GM12872 (cell line): ENCODE data around the gene SLC44A2.

ENCODE experiments used
- CTCF ChIP-seq: IDR thresholded peaks from 3 replicates; pipeline ENCODE4 v1.5.1; 2011; ENCODE audit warnings: low read depth, mild to moderate bottlenecking, low read length, moderate library complexity; ENCODE audit not compliant: insufficient read depth

SLC44A2 gene

GRCh38 chr19:10681658-10682057, 56.3 kb downstream of the SLC44A2 start:
- TF ChIP-seq CTCF: no peak

DNA sequence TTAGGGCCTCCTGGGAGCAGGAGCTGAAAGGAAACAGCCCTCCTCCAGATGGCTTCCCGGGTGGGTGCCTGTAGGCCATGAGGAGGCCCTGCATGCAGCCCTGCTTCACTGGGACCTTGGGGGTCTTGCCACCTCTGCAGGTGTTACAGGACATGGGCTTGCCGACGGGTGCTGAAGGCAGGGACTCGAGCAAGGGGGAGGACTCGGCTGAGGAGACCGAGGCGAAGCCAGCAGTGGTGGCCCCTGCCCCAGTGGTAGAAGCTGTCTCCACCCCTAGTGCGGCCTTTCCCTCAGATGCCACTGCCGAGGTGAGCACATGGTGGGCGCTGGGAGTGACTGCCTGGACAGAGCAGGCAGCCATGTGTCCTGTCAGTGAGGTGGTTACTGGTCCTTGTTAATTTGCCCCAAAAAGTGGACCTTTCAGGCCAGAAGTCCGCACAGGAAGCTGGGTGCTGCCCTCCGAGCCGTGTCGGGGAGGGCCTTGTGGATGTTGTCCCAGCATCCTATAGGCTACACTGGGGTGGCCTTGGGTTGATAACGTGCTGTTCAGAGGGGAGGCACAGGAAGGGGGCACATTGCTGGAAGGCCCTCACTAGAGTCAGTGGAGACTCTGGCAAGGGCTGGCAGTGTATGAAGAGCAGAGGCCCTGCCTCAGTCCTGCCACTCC, 57.2 kb downstream of the SLC44A2 start:
- TF ChIP-seq CTCF: no peak

GRCh38 chr19:10683064-10683426, 57.7 kb downstream of the SLC44A2 start:
- TF ChIP-seq CTCF: no peak

DNA sequence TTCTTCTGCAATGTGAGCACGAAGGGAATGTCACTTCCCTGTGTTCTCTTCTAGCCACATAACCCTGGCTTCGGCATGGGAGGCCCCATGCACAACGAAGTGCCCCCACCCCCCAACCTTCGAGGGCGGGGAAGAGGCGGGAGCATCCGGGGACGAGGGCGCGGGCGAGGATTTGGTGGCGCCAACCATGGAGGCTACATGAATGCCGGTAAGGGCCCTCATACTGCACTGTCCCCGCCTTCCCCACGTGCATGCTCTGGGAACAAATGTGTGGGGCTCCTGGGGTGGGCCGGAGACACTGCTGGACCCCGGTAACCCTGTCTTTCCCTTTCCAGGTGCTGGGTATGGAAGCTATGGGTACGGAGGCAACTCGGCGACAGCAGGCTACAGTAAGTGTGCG, 58.2 kb downstream of the SLC44A2 start:
- TF ChIP-seq CTCF: no peak

DNA sequence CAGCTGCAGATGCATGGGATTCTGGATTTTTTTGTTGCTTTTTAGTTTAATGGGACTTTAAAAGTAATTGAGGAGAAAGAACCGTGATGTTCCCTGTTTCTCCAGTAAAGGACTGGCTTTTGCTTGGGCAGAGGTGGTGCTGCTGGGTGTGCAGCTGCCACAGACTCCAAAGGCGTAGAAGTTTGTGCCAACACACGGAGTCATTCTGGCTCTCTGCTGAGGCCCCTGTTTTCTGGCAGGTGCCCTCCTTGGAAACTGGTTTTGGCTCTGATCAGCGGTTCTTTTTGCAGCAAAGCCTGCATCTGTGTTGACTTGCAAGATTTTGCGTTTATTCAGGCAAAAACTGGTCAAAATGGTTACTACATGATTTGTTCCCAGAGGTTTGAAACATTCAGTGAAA, 59.9 kb downstream of the SLC44A2 start:
- no peak for TF ChIP-seq CTCF

DNA sequence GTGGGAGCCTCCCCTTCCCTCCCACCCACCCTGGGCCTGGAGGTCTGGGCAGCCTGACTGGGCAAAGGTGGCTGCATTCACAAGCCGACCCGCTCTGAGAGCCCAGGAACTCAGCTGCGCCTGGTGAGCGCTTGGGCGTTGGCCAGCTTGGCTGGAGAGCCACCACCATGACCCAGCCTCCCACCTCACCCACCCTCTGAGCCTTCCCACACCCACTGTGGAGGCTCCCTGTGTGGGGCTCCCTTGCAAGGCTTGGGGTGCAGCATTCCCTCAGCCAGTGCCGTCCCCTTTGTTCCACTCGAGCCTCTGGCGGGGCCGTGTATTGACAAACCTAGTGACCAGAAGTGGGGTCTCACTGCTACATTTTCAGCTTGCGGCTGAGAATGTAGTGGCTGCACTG, 60.8 kb downstream of the SLC44A2 start:
- TF ChIP-seq CTCF: no peak

DNA sequence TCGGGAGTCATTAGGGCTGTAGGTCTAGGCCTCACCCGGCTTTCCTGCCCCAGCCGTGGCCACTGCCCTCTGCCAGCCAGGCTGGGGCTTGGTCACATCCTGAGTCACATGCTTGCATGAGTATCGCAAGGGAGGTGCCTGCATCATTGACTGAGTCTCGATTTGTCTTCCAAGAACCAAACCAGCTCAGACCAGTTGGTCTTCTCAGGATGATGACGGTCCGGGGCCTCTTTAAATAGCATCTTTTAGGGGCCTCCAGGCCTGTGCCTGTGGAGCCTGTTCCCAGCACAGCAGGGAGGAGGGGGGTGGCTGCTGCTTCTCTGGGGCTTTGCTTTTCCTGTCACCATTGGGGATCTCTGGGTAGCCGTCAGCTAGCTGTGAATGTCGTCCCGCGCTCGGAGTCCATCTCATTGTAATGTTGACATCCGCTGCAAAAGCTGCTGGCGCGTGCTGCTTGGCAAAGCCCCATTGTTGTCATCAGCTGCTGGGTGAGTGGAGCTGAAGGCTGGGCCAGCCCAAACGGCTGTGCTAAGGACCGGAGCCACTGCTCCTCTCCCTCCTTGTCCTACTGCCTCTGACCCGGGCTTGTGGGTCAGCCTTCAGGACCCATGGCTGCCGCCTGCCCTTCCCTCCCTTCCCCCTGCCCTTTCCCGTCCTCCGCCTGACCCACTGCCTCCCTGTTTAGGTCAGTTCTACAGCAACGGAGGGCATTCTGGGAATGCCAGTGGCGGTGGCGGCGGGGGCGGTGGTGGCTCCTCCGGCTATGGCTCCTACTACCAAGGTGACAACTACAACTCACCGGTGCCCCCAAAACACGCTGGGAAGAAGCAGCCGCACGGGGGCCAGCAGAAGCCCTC, 61.5 kb downstream of the SLC44A2 start:
- TF ChIP-seq CTCF: no peak
